Right ventricle myocardium inferior (tissue), 1 donor: ENCODE results near the gene EPHA6. TPM values are rescaled to one million over a fixed set of nuclear protein-coding genes. Genes with fewer than 3 reads are reported as not detected.

Experiments used
- ATAC-seq: fragments of 200-7000 bp; cut with Tn5 transposase; one replicate; pipeline ENCODE4 v1.9.1; 2020; ENCODE audit warnings: mild to moderate bottlenecking, moderate library complexity
- DNase-seq: peaks from one replicate; pipeline ENCODE4 v3.0.0; 2021; ENCODE audit errors: missing footprints
- intact Hi-C: fragments of 100-400 bp; cut with DNase I; formaldehyde crosslinking; loops from one replicate; pipeline ENCODE4 v1.11.0; 2022
- total RNA-seq: library from RNA; stranded (reverse); fragmentation: NEBNext Ultra II Directional; extraction: Animal tissue kit (Norgen Biotek cat#: 25700); gene quantifications from one replicate; pipeline ENCODE4 v1.2.1, GENCODE V29; 2021
- donor health status: DM: no; HTN: yes; CAD: no; lungs with severe emphysema.

Gene EPHA6
- total RNA-seq, 1 donor from 2014 or later = 0.62 TPM

- intact Hi-C loops = no loop called here
- DNase-seq = no peak
Measured at GRCh38 chr3:97647441-97647982, 833.1 kb downstream of the EPHA6 start.

GRCh38 chr3:97655971-97656370 is 841.6 kb downstream of the EPHA6 start:
- ATAC-seq (no peak), DNase-seq (no peak)
- intact Hi-C loops = no loop called here

More at GRCh38 chr3:97647441-97647982, 833.1 kb downstream of the EPHA6 start:
- no peak for ATAC-seq

- DNase-seq = no peak
- intact Hi-C loops = no loop called here
- ATAC-seq = no peak
Measured at GRCh38 chr3:97656638-97657037, 842.2 kb downstream of the EPHA6 start.

- DNase-seq (no peak), ATAC-seq (no peak)
- intact Hi-C loops = no loop called here
Measured at GRCh38 chr3:97658668-97659285, 844.4 kb downstream of the EPHA6 start.

GRCh38 chr3:97662264-97662663 is 847.9 kb downstream of the EPHA6 start:
- ATAC-seq (no peak), DNase-seq (no peak)
- intact Hi-C loops = no loop called here

- ATAC-seq (no peak), DNase-seq (peak; percentile 32)
- intact Hi-C loops = no loop called here
Measured at GRCh38 chr3:97662762-97663161, 848.4 kb downstream of the EPHA6 start.

GRCh38 chr3:97665896-97666295 is 851.5 kb downstream of the EPHA6 start:
- intact Hi-C loops = no loop called here

GRCh38 chr3:97670952-97671351 is 856.6 kb downstream of the EPHA6 start:
- no peak for ATAC-seq
- intact Hi-C loops = no loop called here
- DNase-seq = no peak

More at GRCh38 chr3:97665896-97666295, 851.5 kb downstream of the EPHA6 start:
- ATAC-seq = no peak
- DNase-seq = no peak

GRCh38 chr3:97673357-97673997 is 859.1 kb downstream of the EPHA6 start:
- DNase-seq (no peak), ATAC-seq (no peak)
- intact Hi-C loops = no loop called here

GRCh38 chr3:97674461-97674860 is 860.1 kb downstream of the EPHA6 start:
- intact Hi-C loops = no loop called here
- DNase-seq (no peak), ATAC-seq (no peak)

GRCh38 chr3:97680210-97680609 is 865.8 kb downstream of the EPHA6 start:
- DNase-seq = no peak
- no peak for ATAC-seq
- intact Hi-C loops = no loop called here

- ATAC-seq (no peak), DNase-seq (no peak)
- intact Hi-C loops = no loop called here
Measured at GRCh38 chr3:97680696-97681095, 866.3 kb downstream of the EPHA6 start.

GRCh38 chr3:97684490-97684889 is 870.1 kb downstream of the EPHA6 start:
- intact Hi-C loops = no loop called here
- no peak for ATAC-seq
- no peak for DNase-seq

- intact Hi-C loops = no loop called here
- ATAC-seq (no peak), DNase-seq (no peak)
Measured at GRCh38 chr3:97686258-97686657, 871.9 kb downstream of the EPHA6 start.

- ATAC-seq (no peak), DNase-seq (no peak)
- intact Hi-C loops = no loop called here
Measured at GRCh38 chr3:97687734-97688133, 873.3 kb downstream of the EPHA6 start.

GRCh38 chr3:97689111-97689510 is 874.7 kb downstream of the EPHA6 start:
- DNase-seq = no peak
- ATAC-seq = no peak
- intact Hi-C loops = no loop called here

- ATAC-seq (no peak), DNase-seq (no peak)
- intact Hi-C loops = no loop called here
Measured at GRCh38 chr3:97689962-97690361, 875.6 kb downstream of the EPHA6 start.

- intact Hi-C loops = no loop called here
- ATAC-seq (no peak), DNase-seq (no peak)
Measured at GRCh38 chr3:97691354-97691753, 877.0 kb downstream of the EPHA6 start.

GRCh38 chr3:97692389-97692788 is 878.0 kb downstream of the EPHA6 start:
- ATAC-seq = no peak
- DNase-seq = no peak
- intact Hi-C loops = no loop called here

- intact Hi-C loops = no loop called here
- ATAC-seq (no peak), DNase-seq (no peak)
Measured at GRCh38 chr3:97692831-97693230, 878.4 kb downstream of the EPHA6 start.
